ENCODE data around the gene ROR2. TPM values are rescaled to one million over a fixed set of nuclear protein-coding genes. Genes with fewer than 3 reads are reported as not detected.

Gene ROR2
- total RNA-seq, 4 donors from 2014 or later, result 9.5 to 17.7 (median 15.9) TPM

GRCh38 chr9:91611582-91611981, 338.4 kb downstream of the ROR2 start:
- Histone ChIP-seq H3K4me1 (no peaks in the 10 kb centered on the region), H3K27ac (no peak overlapping the region), H3K36me3 (no peaks in the 10 kb centered on the region), H3K27me3 (no peaks in the 10 kb centered on the region), H3K9me3 (no peaks in the 10 kb centered on the region), H3K4me3 (replicated peaks in 1 of 3) (no peak overlapping the region)
- DNase-seq, result no peak
- intact Hi-C loops (cut with DNase I), result no loop called here
- no peak for TF ChIP-seq CTCF (IDR thresholded peaks at IDR 0.05)
- no peak for TF ChIP-seq POLR2A (IDR thresholded peaks at IDR 0.05)
- WGBS, 2 donors, result 42 to 51% methylated on average over 5 of the region's 5 CpGs

- intact Hi-C loops (cut with DNase I), result no loop called here
- WGBS, 2 donors, result 93 to 96% methylated on average over 2 of the region's 2 CpGs
- Histone ChIP-seq H3K4me3 (replicated peaks in 1 of 3) (no peak overlapping the region), H3K9me3 (no peaks in the 10 kb centered on the region), H3K27me3 (no peaks in the 10 kb centered on the region), H3K36me3 (no peaks in the 10 kb centered on the region), H3K4me1 (no peaks in the 10 kb centered on the region), H3K27ac (no peak overlapping the region)
- TF ChIP-seq CTCF (IDR thresholded peaks at IDR 0.05) (no peak), POLR2A (IDR thresholded peaks at IDR 0.05) (no peak)
- DNase-seq, result no peak
These were observed 343.6 kb downstream of the ROR2 start for GRCh38 chr9:91606255-91606995.

- no peak for DNase-seq
- no peak overlapping the region for H3K4me3 ChIP-seq (replicated peaks in 1 of 3)
- WGBS, 2 donors, result 54 to 55% methylated on average over 3 of the region's 3 CpGs
These were observed 345.4 kb downstream of the ROR2 start for GRCh38 chr9:91604451-91605179.

GRCh38 chr9:91603932-91604331, 346.1 kb downstream of the ROR2 start:
- Histone ChIP-seq H3K27ac (no peak overlapping the region), H3K4me1 (no peaks in the 10 kb centered on the region), H3K9me3 (no peaks in the 10 kb centered on the region), H3K27me3 (no peaks in the 10 kb centered on the region), H3K4me3 (replicated peaks in 1 of 3) (no peak overlapping the region), H3K36me3 (no peaks in the 10 kb centered on the region)
- 61 to 67% methylated on average over 3 of the region's 3 CpGs for WGBS, 2 donors
- intact Hi-C loops (cut with DNase I), result no loop called here
- DNase-seq, result no peak
- TF ChIP-seq CTCF (IDR thresholded peaks at IDR 0.05), result no peak
- no peak for TF ChIP-seq POLR2A (IDR thresholded peaks at IDR 0.05)

More at GRCh38 chr9:91604451-91605179, 345.4 kb downstream of the ROR2 start:
- TF ChIP-seq CTCF (IDR thresholded peaks at IDR 0.05) (no peak), POLR2A (IDR thresholded peaks at IDR 0.05) (no peak)
- H3K27ac ChIP-seq, result no peak overlapping the region
- no peaks in the 10 kb centered on the region for H3K36me3 ChIP-seq
- no peaks in the 10 kb centered on the region for H3K27me3 ChIP-seq
- H3K4me1 ChIP-seq, result no peaks in the 10 kb centered on the region
- intact Hi-C loops (cut with DNase I), result no loop called here
- H3K9me3 ChIP-seq, result no peaks in the 10 kb centered on the region

GRCh38 chr9:91599564-91599963, 350.5 kb downstream of the ROR2 start:
- Histone ChIP-seq H3K27ac (no peak overlapping the region), H3K4me1 (no peaks in the 10 kb centered on the region), H3K9me3 (no peaks in the 10 kb centered on the region), H3K27me3 (no peaks in the 10 kb centered on the region), H3K36me3 (no peaks in the 10 kb centered on the region), H3K4me3 (replicated peaks in 1 of 3) (no peak overlapping the region)
- 91 to 92% methylated on average over 3 of the region's 3 CpGs for WGBS, 2 donors
- no peak for DNase-seq
- TF ChIP-seq CTCF (IDR thresholded peaks at IDR 0.05), result no peak
- TF ChIP-seq POLR2A (IDR thresholded peaks at IDR 0.05), result no peak
- intact Hi-C loops (cut with DNase I), result no loop called here

Data from thyroid gland (tissue), 4 donors.